H1 (cell line): ENCODE measurements around the gene DNER. TPM values are rescaled to one million over a fixed set of nuclear protein-coding genes. Genes with fewer than 3 reads are reported as not detected.

Source experiments
- CTCF ChIA-PET: fragments of 300-600 bp; sonication (Branson Sonifier 250); formaldehyde crosslinking; loops from one replicate; lab custom pipeline; 2021; ENCODE audit not compliant: partially characterized antibody; lab: Charles Lee
- POLR2A ChIA-PET: fragments of 300-600 bp; sonication (Branson Sonifier 250); formaldehyde crosslinking; loops from one replicate; lab custom pipeline; 2021; ENCODE audit warnings: inconsistent platforms; ENCODE audit not compliant: partially characterized antibody; lab: Charles Lee
- DNase-seq, 2 experiments: peaks; one replicate each; pipeline versions ENCODE4 v3.0.0 to v3.0.0-alpha.2; 2010 to 2022; ENCODE audit warnings: low spot score in 2 of 2, low read depth in 1 of 2, mixed read lengths in 1 of 2
- FAIRE-seq: peaks from 2 replicates; lab custom pipeline; 2011; peaks lifted over from hg19 to GRCh38; lab: Jason Lieb, UNC
- H2AFZ ChIP-seq: 2 replicates; pipeline ENCODE4 v1.8.1; 2012; ENCODE audit warnings: low read length, inconsistent platforms
- H2AK5ac ChIP-seq: 2 replicates; pipeline ENCODE4 v1.6.1; 2013; ENCODE audit warnings: low read depth, low read length
- H2BK120ac ChIP-seq: replicated peaks from 2 replicates; pipeline ENCODE3; 2013; ENCODE audit warnings: low read depth, low read length, inconsistent platforms
- H2BK12ac ChIP-seq: 2 replicates; pipeline ENCODE4 v1.6.1; 2013; ENCODE audit warnings: low read depth, low read length
- H2BK15ac ChIP-seq: 2 replicates; pipeline ENCODE4 v1.6.1; 2013; ENCODE audit warnings: low read length
- H2BK20ac ChIP-seq: 2 replicates; pipeline ENCODE4 v1.6.1; 2013; ENCODE audit warnings: low read length
- H2BK5ac ChIP-seq: 2 replicates; pipeline ENCODE4 v1.6.1; 2013; ENCODE audit warnings: low read depth, low read length
- H3K14ac ChIP-seq: 2 replicates; pipeline ENCODE4 v1.6.1; 2013; ENCODE audit warnings: inconsistent platforms; ENCODE audit not compliant: insufficient read length
- H3K18ac ChIP-seq: 2 replicates; pipeline ENCODE4 v1.6.1; 2013; ENCODE audit warnings: low read length; ENCODE audit errors: extremely low read depth
- H3K23ac ChIP-seq: 2 replicates; pipeline ENCODE4 v1.6.1; 2013; ENCODE audit warnings: inconsistent platforms; ENCODE audit not compliant: insufficient read length
- H3K23me2 ChIP-seq: 2 replicates; pipeline ENCODE4 v1.6.1; 2013; ENCODE audit warnings: low read depth, low read length
- H3K27ac ChIP-seq: 2 replicates; pipeline ENCODE4 v1.6.1; 2011; ENCODE audit warnings: low read depth, low read length, inconsistent platforms
- H3K27me3 ChIP-seq, 4 experiments: replicated peaks in 1 of 4; 1 replicate in 1 of 4; 2 replicates in 3 of 4; pipeline versions ENCODE4 v1.6.1 to v1.8.1; 2011 to 2013; ENCODE audit warnings: low read length in 3 of 4, mild to moderate bottlenecking in 3 of 4, inconsistent platforms in 2 of 4, mixed read lengths in 2 of 4, moderate library complexity in 1 of 4; ENCODE audit not compliant: control insufficient read depth in 3 of 4, insufficient read depth in 3 of 4; ENCODE audit errors: extremely low read depth in 1 of 4
- H3K36me3 ChIP-seq, 4 experiments: 2 replicates each; pipeline versions ENCODE4 v1.6.1 to v1.8.1; 2011 to 2013; ENCODE audit warnings: mild to moderate bottlenecking in 4 of 4, low read length in 3 of 4, moderate library complexity in 2 of 4, control low read depth in 1 of 4, inconsistent platforms in 1 of 4; ENCODE audit not compliant: insufficient read depth in 4 of 4, control insufficient read depth in 2 of 4
- H3K4ac ChIP-seq: replicated peaks from 2 replicates; pipeline ENCODE3; 2013; ENCODE audit warnings: low read length, low read depth, mixed read lengths, inconsistent platforms; ENCODE audit not compliant: insufficient read length
- H3K4me1 ChIP-seq, 4 experiments: replicated peaks in 1 of 4; 1 replicate in 1 of 4; 2 replicates in 3 of 4; pipeline versions ENCODE4 v1.6.1 to v1.8.1; 2011 to 2013; ENCODE audit warnings: low read length in 3 of 4, inconsistent platforms in 2 of 4, mixed read lengths in 1 of 4; ENCODE audit not compliant: insufficient read depth in 4 of 4, control insufficient read depth in 3 of 4
- H3K4me2 ChIP-seq, 2 experiments: 2 replicates each; pipeline versions ENCODE4 v1.6.1 to v1.8.1; 2011 to 2013; ENCODE audit warnings: low read depth in 2 of 2, low read length in 2 of 2, control low read depth in 1 of 2, inconsistent platforms in 1 of 2, mild to moderate bottlenecking in 1 of 2; ENCODE audit not compliant: insufficient read depth in 1 of 2
- H3K4me3 ChIP-seq, 4 experiments: fragments of 200-600, 300-600 bp in 1 of 4; sonication (generic), shearing (Covaris generic), sonication (Bioruptor Twin) in 1 of 4; 2 replicates each; pipeline versions ENCODE4 v1.5.1 to v1.8.1; 2011 to 2016; ENCODE audit warnings: low read length in 4 of 4, low read depth in 3 of 4, control low read depth in 2 of 4, inconsistent platforms in 2 of 4, mild to moderate bottlenecking in 2 of 4, mixed read lengths in 1 of 4, moderate library complexity in 1 of 4; ENCODE audit not compliant: insufficient read depth in 2 of 4; ENCODE audit errors: extremely low read depth in 1 of 4
- H3K56ac ChIP-seq: replicated peaks from 2 replicates; pipeline ENCODE3; 2013; ENCODE audit warnings: low read depth, mild to moderate bottlenecking, mixed read lengths, low read length, inconsistent platforms; ENCODE audit not compliant: insufficient read length
- H3K79me1 ChIP-seq: 2 replicates; pipeline ENCODE4 v1.6.1; 2013; ENCODE audit warnings: low read depth, low read length, control low read depth
- H3K79me2 ChIP-seq, 2 experiments: 2 replicates each; pipeline versions ENCODE4 v1.6.1 to v1.8.1; 2012 to 2013; ENCODE audit warnings: low read length in 2 of 2, mild to moderate bottlenecking in 2 of 2, inconsistent platforms in 1 of 2; ENCODE audit not compliant: insufficient read depth in 2 of 2, control insufficient read depth in 1 of 2
- H3K9ac ChIP-seq, 4 experiments: replicated peaks in 1 of 4; 1 replicate in 1 of 4; 2 replicates in 3 of 4; pipeline versions ENCODE4 v1.6.1 to v1.8.1; 2011 to 2013; ENCODE audit warnings: low read depth in 3 of 4, low read length in 3 of 4, control low read depth in 2 of 4, mild to moderate bottlenecking in 2 of 4, moderate library complexity in 2 of 4, inconsistent platforms in 1 of 4; ENCODE audit errors: extremely low read depth in 1 of 4
- H3K9me3 ChIP-seq, 2 experiments: 2 replicates each; pipeline versions ENCODE4 v1.6.1 to v1.8.1; 2012 to 2013; ENCODE audit warnings: mild to moderate bottlenecking in 2 of 2, moderate library complexity in 2 of 2, control low read depth in 1 of 2, inconsistent platforms in 1 of 2, low read depth in 1 of 2, low read length in 1 of 2, mixed read lengths in 1 of 2; ENCODE audit not compliant: insufficient read depth in 2 of 2
- H4K20me1 ChIP-seq, 2 experiments: replicated peaks in 1 of 2; 2 replicates each; pipeline versions ENCODE3 to v1.8.1; 2011 to 2013; ENCODE audit warnings: inconsistent platforms in 2 of 2, low read length in 2 of 2, mild to moderate bottlenecking in 1 of 2; ENCODE audit not compliant: insufficient read depth in 2 of 2, control insufficient read depth in 1 of 2
- H4K5ac ChIP-seq: 2 replicates; pipeline ENCODE4 v1.6.1; 2013; ENCODE audit warnings: low read length, low read depth, mixed read lengths, inconsistent platforms; ENCODE audit not compliant: insufficient read length
- H4K8ac ChIP-seq: 2 replicates; pipeline ENCODE4 v1.8.0; 2013; ENCODE audit warnings: mild to moderate bottlenecking, moderate library complexity, low read length, inconsistent platforms; ENCODE audit not compliant: insufficient read depth; ENCODE audit errors: extremely low read depth
- H4K91ac ChIP-seq: replicated peaks from 2 replicates; pipeline ENCODE3; 2013; ENCODE audit warnings: low read length, mixed read lengths, inconsistent platforms; ENCODE audit not compliant: insufficient read length
- BRCA1 ChIP-seq: IDR thresholded peaks from 2 replicates; pipeline ENCODE4 v1.6.1; 2012; ENCODE audit warnings: low read depth, low read length, improper control_type of control experiment
- CBX5 ChIP-seq: fragments of 300-800, 300-1000 bp; sonication (generic); IDR thresholded peaks from 2 replicates; pipeline ENCODE4 v1.7.1; 2016; ENCODE audit warnings: antibody characterized with exemption, low read length, low read depth
- CTBP2 ChIP-seq: IDR thresholded peaks from 2 replicates; pipeline ENCODE4 v1.7.0; 2011; ENCODE audit warnings: borderline replicate concordance, mild to moderate bottlenecking, moderate library complexity, mixed read lengths, low read length; ENCODE audit not compliant: insufficient read depth, insufficient read length
- PHF8 ChIP-seq: fragments of 200-600 bp; sonication (generic); conservative IDR thresholded peaks from 2 replicates; pipeline ENCODE4 v1.7.1; 2012; ENCODE audit warnings: low read depth, mild to moderate bottlenecking, inconsistent platforms, low read length, moderate library complexity
- POLR2A ChIP-seq, 2 experiments: IDR thresholded peaks; 1 replicate in 1 of 2; 2 replicates in 1 of 2; pipeline ENCODE4 v1.6.1; 2011; ENCODE audit warnings: low read depth in 2 of 2, low read length in 2 of 2, mild to moderate bottlenecking in 2 of 2; ENCODE audit errors: control extremely low read depth in 1 of 2
- RAD21 ChIP-seq, 2 experiments: IDR thresholded peaks in 1 of 2; conservative IDR thresholded peaks in 1 of 2; 2 replicates each; pipeline ENCODE4 v1.6.1; 2011; ENCODE audit warnings: low read depth in 2 of 2, low read length in 2 of 2, improper control_type of control experiment in 1 of 2, inconsistent platforms in 1 of 2, mild to moderate bottlenecking in 1 of 2, moderate library complexity in 1 of 2
- SAP30 ChIP-seq: fragments of 300-600 bp; sonication (generic); IDR thresholded peaks from 2 replicates; pipeline ENCODE4 v1.7.1; 2012; ENCODE audit warnings: low read length, moderate library complexity, mild to moderate bottlenecking, inconsistent platforms; ENCODE audit not compliant: insufficient read depth, insufficient replicate concordance
- SIN3A ChIP-seq, 2 experiments: IDR thresholded peaks in 1 of 2; conservative IDR thresholded peaks in 1 of 2; 2 replicates each; pipeline ENCODE4 v1.6.1; 2011 to 2012; ENCODE audit warnings: low read length in 2 of 2, improper control_type of control experiment in 1 of 2, low read depth in 1 of 2, mild to moderate bottlenecking in 1 of 2
- TAF1 ChIP-seq: IDR thresholded peaks from 2 replicates; pipeline ENCODE4 v1.6.1; 2011; ENCODE audit warnings: mild to moderate bottlenecking, low read depth, low read length
- WGBS, 2 experiments: shearing (Covaris generic) in 1 of 2; methylation state at CpG; one replicate each; pipeline versions ENCODE4 v1.1.6 to v1.1.7; 2013 to 2015; ENCODE audit warnings: low lambda C conversion rate in 2 of 2, mixed read lengths in 2 of 2, inconsistent platforms in 1 of 2, low coverage in 1 of 2, missing lambda C conversion rate in 1 of 2; ENCODE audit not compliant: insufficient replicate concordance in 2 of 2, insufficient coverage in 1 of 2, insufficient read length in 1 of 2; ENCODE audit errors: extremely low coverage in 1 of 2, missing lambda C conversion rate in 1 of 2; 5-methylcytosine and 5-hydroxymethylcytosine counted together
- polyA plus RNA-seq, 7 experiments: library from polyadenylated mRNA; depleted of rRNA in 3 of 7; stranded (reverse) in 5 of 7; unstranded in 2 of 7; fragments of >200 nt in 5 of 7; fragments of 200-250 nt in 2 of 7; gene quantifications; 1 replicate in 5 of 7; 2 replicates in 1 of 7; 4 replicates in 1 of 7; pipeline versions ENCODE4 v1.2.1 to v1.2.3, GENCODE V29; 2011 to 2013; ENCODE audit warnings: missing spikeins in 2 of 7, mixed read lengths in 2 of 7
- total RNA-seq: library from RNA; stranded (reverse); fragmentation: NEBNext Ultra II Directional; extraction: Animal tissue kit (Norgen Biotek cat#: 25700); gene quantifications from 2 replicates; pipeline ENCODE4 v1.2.1, GENCODE V29; 2021

Gene DNER
- total and polyA plus RNA-seq, 2 of the 8 experiments (the other 6 are each of a cell fraction or from before 2014, with no cell fraction given), result 6.8 to 16.3 TPM

DNA sequence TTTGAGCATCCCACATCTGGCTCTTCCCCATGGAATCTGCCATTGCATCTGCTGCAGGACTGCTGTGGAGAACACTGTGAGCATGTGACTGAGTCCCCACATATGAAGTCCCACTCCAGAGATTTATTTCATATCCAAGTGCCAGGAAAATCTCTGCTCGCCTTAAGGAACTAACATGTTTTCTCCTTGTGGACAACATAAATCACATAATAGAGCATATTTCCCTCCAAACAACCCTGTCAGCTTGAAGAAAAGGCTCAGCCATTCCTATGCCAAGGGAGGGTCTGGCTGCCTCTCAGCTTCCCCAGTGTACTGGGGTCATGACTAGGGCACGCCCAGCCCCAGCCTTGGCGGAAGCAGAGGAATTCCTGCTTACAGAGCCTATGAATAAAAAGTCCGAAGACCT lies 193.7 kb downstream of the DNER start:
- Histone ChIP-seq H3K4ac (no peak overlapping the region), H3K23ac (no peak overlapping the region)
- no peak for FAIRE-seq
- TF ChIP-seq POLR2A (IDR thresholded peaks at IDR 0.05; ENCODE audit: control extremely low read depth in 1 of 2, low read depth in 2 of 2, low read length in 2 of 2) (no peak), SIN3A (conservative IDR thresholded peaks at IDR 0.05 in 1 of 2, IDR thresholded peaks at IDR 0.05 in 1 of 2; ENCODE audit: low read depth in 1 of 2, low read length in 2 of 2) (no peak), TAF1 (no peak), RAD21 (IDR thresholded peaks at IDR 0.05 in 1 of 2, conservative IDR thresholded peaks at IDR 0.05 in 1 of 2; ENCODE audit: low read depth in 2 of 2, low read length in 2 of 2) (no peak), PHF8 (no peak), CBX5 (no peak), CTBP2 (no peak), BRCA1 (no peak), SAP30 (no peak)

More for the DNA sequence above, 193.7 kb downstream of the DNER start:
- no peak overlapping the region for H3K56ac ChIP-seq
- no peak overlapping the region for H2AFZ ChIP-seq
- H4K20me1 ChIP-seq, result no peaks in the 10 kb centered on the region
- 91% methylated on average over 4 of the region's 4 CpGs; no CpG with 5 or more reads in 1 of the 2 experiments for WGBS, 2 experiments
- no peak overlapping the region for H3K9ac ChIP-seq
- H2BK15ac ChIP-seq, result no peak overlapping the region
- no peaks in the 10 kb centered on the region for H3K9me3 ChIP-seq
- no peak overlapping the region for H4K5ac ChIP-seq
- no peak overlapping the region for H4K8ac ChIP-seq
- no peak overlapping the region for H2AK5ac ChIP-seq
- no peaks in the 10 kb centered on the region for H3K27me3 ChIP-seq
- POLR2A ChIA-PET, result no interaction called here
- DNase-seq, result no peak
- H2BK20ac ChIP-seq, result no peak overlapping the region
- no peak overlapping the region for H2BK5ac ChIP-seq
- H4K91ac ChIP-seq, result no peak overlapping the region
- no peaks in the 10 kb centered on the region for H3K23me2 ChIP-seq
- H2BK120ac ChIP-seq, result no peak overlapping the region
- H3K79me2 ChIP-seq, result no peaks in the 10 kb centered on the region
- no peak overlapping the region for H2BK12ac ChIP-seq
- H3K4me2 ChIP-seq, result no peak overlapping the region
- peaks cover 0 to 3% (median 1%) of the 10 kb centered on the region in 4 experiments; a peak in 3 of 7 replicates for H3K4me1 ChIP-seq
- CTCF ChIA-PET, result no interaction called here
- H3K4me3 ChIP-seq, result no peak overlapping the region
- H3K36me3 ChIP-seq, result no peaks in the 10 kb centered on the region
- no peak overlapping the region for H3K27ac ChIP-seq
- no peak overlapping the region for H3K18ac ChIP-seq
- no peaks in the 10 kb centered on the region for H3K79me1 ChIP-seq
- no peak overlapping the region for H3K14ac ChIP-seq
